Measurements from ENCODE around the gene SLC16A11.

DNA sequence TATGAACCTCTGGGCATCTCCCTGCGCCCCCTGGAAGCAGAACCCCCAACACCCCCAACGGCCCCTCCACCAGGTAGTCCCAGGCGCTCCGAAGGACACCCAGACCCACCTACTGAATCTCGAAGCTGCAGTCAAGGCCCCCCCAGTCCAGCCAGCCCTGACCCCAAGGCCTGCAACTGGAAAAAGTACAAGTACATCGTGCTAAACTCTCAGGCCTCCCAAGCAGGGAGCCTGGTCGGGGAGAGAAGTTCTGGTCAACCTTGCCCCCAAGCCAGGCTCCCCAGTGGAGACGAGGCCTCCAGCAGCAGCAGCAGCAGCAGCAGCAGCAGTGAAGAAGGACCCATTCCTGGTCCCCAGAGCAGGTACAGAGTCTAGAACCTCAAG, 19.5 kb downstream of the SLC16A11 start:
- TF ChIP-seq, protein P1, sequence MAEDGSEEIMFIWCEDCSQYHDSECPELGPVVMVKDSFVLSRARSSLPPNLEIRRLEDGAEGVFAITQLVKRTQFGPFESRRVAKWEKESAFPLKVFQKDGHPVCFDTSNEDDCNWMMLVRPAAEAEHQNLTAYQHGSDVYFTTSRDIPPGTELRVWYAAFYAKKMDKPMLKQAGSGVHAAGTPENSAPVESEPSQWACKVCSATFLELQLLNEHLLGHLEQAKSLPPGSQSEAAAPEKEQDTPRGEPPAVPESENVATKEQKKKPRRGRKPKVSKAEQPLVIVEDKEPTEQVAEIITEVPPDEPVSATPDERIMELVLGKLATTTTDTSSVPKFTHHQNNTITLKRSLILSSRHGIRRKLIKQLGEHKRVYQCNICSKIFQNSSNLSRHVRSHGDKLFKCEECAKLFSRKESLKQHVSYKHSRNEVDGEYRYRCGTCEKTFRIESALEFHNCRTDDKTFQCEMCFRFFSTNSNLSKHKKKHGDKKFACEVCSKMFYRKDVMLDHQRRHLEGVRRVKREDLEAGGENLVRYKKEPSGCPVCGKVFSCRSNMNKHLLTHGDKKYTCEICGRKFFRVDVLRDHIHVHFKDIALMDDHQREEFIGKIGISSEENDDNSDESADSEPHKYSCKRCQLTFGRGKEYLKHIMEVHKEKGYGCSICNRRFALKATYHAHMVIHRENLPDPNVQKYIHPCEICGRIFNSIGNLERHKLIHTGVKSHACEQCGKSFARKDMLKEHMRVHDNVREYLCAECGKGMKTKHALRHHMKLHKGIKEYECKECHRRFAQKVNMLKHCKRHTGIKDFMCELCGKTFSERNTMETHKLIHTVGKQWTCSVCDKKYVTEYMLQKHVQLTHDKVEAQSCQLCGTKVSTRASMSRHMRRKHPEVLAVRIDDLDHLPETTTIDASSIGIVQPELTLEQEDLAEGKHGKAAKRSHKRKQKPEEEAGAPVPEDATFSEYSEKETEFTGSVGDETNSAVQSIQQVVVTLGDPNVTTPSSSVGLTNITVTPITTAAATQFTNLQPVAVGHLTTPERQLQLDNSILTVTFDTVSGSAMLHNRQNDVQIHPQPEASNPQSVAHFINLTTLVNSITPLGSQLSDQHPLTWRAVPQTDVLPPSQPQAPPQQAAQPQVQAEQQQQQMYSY (CRISPR knock-in tag; IDR thresholded peaks at IDR 0.05): no peak
- TF ChIP-seq FOXM1 (IDR thresholded peaks at IDR 0.05; ENCODE audit: low read depth, low read length): no peak
- no peak for TF ChIP-seq POLR2AphosphoS5 (IDR thresholded peaks at IDR 0.05; ENCODE audit: low read length)
- no peak for TF ChIP-seq CTCF (IDR thresholded peaks at IDR 0.05 in 2 of 3, conservative IDR thresholded peaks at IDR 0.05 in 1 of 3; ENCODE audit: control insufficient read depth in 2 of 3, extremely low read depth in 1 of 3, insufficient read depth in 1 of 3, low read depth in 3 of 3, low read length in 3 of 3)

Data from GM12878 (cell line).